GM19455 (cell line): ENCODE data around the gene CCDC12.
A peak's percentile ranks its signal among the peaks of the same experiment; 100 is the strongest.

Source experiments
- ATAC-seq: cut with Tn5 transposase; IDR thresholded peaks from one replicate; pipeline ENCODE4 v1.9.1; 2021; ENCODE audit not compliant: unreplicated experiment

CCDC12 gene

GRCh38 chr3:46997453-46998091 lies 21.0 kb upstream of the CCDC12 start:
- no peak for ATAC-seq

- no peak for ATAC-seq
Measured at GRCh38 chr3:46996689-46997452, 20.3 kb upstream of the CCDC12 start.

DNA sequence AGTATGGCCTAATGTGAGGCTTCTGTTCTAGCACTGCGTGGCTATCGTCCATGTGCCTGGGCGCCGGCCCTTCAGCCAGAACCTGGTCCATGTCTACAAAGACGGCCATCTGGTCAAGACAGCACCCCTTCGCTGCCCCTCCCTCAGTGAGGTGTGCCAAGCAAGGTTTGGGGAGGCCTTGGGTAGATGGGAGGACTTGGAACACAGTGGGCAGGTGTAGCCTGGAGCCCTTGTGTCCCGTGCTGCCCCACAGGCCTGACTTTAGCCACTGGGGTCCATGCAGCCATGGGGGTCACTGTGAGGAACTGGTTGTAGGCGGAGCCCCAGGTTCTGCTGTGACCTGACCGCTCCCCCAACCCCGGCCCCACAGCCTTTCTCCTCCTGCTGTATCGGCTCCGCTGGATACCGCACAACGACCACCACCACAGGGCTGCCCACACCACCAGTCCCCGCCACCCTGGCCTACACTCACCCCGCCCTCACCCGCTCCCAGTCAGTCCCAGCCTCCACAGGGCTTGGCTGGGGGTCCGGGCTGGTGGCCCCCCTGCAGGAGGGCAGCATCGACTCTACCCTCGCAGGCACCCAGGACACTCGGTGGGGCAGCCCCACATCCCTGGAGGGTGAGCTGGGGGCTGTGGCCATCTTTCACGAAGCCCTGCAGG lies 19.5 kb upstream of the CCDC12 start:
- ATAC-seq = no peak

DNA sequence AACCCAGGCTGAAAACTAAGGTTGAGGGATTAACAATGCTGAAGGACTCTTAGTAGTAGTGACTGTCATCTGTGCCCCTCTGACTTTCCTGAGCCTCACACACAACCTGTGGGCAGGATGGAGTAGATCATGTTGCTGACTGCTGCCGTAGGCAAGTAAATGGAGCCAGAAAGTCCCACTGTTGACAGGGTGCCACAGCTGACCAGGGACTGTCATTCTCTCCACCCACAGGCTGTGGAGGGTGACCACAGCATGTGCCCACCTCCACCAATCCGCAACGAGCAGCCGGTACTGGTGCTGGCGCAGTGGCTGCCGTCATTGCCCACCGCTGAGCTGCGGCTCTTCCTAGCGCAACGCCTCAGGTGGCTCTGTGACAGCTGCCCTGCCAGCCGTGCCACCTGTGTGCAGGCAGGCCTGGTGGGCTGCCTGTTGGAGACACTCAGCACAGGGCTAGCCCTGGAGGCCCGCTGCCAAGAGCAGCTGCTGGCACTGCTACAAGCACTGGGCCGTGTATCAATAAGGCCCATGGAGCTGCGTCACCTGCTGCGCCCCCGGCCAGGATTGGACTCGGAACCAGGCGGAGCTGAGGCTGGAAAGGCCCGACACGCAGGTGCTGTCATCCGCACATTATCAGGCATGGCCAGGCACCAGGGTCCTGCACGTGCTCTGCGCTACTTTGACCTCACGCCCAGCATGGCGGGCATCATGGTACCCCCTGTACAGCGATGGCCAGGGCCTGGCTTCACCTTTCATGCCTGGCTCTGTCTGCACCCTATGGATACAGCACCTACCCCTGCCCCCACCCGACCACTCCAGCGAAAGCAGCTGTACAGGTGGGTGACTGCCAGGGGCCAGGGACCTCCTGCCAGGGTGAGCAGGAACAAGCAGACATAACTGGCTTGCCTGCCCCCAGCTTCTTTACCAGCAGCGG lies 18.5 kb upstream of the CCDC12 start:
- no peak for ATAC-seq

GRCh38 chr3:46993986-46994385 lies 17.4 kb upstream of the CCDC12 start:
- ATAC-seq = no peak

DNA sequence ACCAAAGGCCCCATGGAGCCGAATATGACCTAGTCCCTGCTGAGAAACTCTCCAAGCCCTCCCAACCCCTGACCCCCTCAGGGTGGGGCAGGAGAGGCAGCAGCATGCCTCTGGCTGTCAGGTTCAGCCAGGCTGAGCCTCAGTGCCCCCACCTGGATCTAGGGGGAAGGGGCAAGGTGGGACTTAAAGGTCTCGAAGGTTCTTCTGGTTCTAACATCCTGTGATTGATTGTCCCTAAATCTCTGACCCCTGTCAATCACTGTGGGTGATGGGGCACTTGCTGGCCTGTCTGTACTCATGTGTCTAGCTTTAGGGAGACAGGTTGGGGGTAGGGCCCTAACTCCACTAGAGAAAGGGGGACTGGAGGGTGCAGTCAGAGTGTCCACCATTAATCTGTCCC lies 16.7 kb upstream of the CCDC12 start:
- ATAC-seq = no peak

DNA sequence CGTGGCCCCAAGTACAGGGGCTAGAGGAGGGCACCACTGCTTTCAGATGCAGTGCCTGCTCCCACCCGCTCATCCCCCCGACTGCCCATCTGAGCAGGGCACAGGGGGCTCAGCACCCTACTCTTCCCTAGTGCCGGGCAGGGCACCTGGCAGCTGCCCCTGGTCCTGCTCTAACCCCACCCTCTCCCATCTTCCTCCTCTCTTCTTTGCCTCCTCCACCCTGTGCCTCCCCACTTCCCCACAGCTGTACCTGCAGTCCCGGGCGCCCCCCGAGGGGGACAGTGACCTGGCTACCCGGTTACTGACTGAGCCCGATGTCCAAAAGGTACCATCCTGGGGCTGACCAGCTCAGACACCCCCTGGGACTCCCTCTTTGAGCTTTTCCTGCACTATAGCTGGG lies 15.7 kb upstream of the CCDC12 start:
- no peak for ATAC-seq

GRCh38 chr3:46991406-46992165 lies 15.0 kb upstream of the CCDC12 start:
- ATAC-seq = no peak

GRCh38 chr3:46990573-46991374 lies 14.2 kb upstream of the CCDC12 start:
- no peak for ATAC-seq

DNA sequence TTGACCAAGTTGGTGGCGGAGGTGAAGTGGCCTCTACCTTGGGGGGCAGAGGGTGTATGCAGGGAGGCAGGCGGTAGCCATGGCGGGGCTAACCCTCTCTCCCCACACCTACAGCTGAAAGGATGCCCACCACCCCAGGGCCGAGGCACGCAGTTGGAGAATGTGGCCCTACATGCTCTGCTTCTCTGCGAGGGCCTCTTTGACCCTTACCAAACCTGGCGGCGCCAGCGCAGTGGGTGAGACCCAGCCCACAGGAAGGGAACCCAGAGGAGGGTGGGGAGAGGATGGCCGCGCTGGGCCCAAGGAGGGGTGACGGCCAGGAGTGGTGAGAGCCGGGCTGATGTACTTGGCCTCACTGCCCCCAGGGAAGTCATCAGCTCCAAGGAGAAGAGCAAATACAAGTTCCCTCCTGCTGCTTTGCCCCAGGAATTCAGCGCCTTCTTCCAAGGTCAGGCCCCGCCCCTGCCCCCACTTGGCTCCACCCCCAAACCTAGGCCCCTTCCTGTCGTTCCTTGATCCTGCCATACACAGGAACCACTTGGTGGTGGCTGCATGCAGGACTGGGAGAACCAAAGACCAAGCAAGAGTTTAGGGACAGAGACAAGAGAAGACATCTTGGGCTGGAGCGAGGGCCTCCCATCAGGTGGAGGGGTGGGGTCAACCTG lies 12.7 kb upstream of the CCDC12 start:
- no peak for ATAC-seq

DNA sequence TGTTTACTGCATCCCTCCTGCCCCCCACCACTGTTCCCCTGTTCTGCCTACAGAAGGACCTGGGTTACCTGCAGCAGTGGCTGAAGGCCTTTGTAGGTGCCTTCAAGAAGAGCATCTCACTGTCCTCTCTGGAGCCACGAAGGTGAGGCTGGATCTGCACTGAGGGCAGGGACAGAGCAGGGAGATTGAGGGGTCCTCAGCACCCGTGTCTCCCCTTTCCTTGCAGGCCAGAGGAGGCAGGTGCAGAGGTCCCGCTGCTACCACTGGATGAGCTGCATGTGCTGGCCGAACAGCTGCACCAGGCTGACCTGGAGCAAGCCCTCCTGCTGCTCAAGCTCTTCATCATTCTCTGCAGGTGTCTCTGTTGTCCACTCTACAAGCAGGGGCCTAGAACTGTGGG lies 12.1 kb upstream of the CCDC12 start:
- no peak for ATAC-seq

- ATAC-seq = peak; percentile 74
Measured at GRCh38 chr3:46987743-46988401, 11.3 kb upstream of the CCDC12 start.

- no peak for ATAC-seq
Measured at GRCh38 chr3:46987319-46987742, 10.8 kb upstream of the CCDC12 start.

DNA sequence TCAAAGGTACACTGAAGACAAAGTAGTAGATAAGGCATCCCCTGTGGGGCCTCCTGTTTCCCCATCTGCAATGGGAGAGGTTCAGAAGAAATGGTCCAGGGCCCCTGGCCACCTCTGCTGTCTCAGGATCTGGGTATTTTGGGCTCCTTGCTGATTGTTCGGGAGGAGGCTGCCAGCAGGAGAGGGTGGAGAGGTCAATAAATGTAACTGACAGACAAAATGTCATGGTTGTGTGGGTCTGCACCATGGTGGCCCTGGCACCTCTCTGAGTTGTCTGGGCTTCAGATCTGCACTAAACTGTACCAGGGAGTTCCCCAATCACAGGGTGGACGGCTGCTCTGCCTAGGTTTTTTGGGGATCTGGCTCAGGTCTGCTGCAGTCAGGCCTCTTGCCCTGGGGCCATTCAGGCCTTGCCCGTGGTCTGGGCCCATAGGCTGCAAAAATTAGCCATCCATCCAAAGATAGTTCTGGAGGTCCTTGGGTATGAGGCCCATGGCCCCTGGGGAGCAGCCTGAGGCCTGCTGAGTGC lies 10.3 kb upstream of the CCDC12 start:
- no peak for ATAC-seq

GRCh38 chr3:46986055-46986730 lies 9.6 kb upstream of the CCDC12 start:
- no peak for ATAC-seq

GRCh38 chr3:46985588-46985987 lies 9.0 kb upstream of the CCDC12 start:
- ATAC-seq = no peak

DNA sequence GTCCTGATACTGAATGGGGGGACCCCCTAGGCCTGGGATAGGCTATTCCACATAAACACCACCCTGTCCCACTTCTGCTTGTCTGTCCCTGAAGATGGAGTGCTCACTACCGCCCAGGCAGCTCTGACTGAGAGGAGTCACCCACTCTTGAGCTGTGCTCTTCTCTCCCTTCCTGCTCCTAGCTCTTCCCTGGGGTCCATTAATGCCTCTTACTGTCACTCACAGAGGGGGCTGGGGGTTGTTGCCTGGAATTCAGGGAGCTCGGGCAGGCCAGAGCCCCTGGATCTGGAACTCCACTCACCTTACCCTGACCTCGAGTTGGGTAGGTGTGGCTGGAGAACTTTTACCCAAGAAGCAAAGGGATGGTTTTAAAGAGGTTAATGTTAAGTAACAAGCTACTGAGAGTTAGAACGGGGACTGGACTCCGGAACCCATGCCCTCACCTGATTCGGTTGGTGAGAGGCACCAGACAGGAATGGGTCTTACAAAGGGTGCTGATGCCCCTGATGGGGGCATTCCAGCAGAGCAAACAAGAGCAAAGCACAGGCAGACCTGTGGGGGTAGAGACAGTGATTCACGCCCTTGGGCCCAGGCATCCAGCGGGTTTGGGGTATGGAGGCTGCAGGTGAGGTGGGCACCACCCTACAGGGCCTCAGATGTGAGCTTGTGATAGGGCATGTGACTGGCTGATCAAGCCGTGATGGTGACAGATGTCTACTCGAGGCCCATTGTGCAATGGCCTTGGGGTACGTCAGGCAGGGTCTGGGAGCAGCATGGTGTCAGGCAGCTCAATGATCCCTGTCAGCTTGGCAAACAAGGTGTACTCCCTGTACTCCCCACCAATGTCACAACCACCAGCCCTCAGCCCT lies 8.3 kb upstream of the CCDC12 start:
- no peak for ATAC-seq
